NCI-H82 treated with DMSO at 0.1 percent for 48 hours (cell line): Measurements from ENCODE around the gene LMBRD1.
"Not testable (repeated sequence)": the region's sequence is repeated elsewhere in the genome, so short reads cannot be mapped to it uniquely, and the experiment has no call there.

Source experiments
- DNase-seq: peaks from one replicate; lab custom pipeline; 2025; ENCODE audit not compliant: unreplicated experiment; lab: John Stamatoyannopoulos, UW

LMBRD1 gene

GRCh38 chr6:69798796-69799195 is 2.0 kb upstream of the LMBRD1 start:
- DNase-seq = not testable (repeated sequence)

DNA sequence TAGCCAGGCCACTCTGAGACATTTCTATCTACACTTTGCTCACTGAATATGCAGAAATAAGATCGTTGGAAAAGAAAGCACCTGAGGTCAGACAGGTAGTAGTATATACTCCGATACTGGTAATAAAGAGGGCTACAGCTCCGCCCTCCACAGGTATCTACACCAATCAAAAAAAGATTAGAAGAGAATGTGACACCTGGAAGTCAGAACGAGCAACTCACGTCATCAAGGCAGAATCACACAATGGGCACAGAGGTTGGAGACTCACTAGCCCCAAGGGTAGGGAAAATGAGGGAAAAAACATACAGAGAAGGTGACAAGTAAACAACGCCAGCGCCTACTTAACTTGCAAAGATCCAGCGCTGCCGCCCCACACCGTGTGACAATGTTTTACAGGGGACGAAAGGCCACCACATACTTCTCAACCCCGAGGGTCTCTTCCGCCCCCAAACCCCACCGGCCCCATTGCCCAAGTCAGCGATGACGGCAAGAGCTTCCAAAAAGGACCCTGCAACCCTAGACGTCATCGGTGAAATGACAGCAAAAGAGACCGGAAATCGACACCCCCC is 653 bp downstream of the LMBRD1 start:
- DNase-seq = peak; percentile 11

DNA sequence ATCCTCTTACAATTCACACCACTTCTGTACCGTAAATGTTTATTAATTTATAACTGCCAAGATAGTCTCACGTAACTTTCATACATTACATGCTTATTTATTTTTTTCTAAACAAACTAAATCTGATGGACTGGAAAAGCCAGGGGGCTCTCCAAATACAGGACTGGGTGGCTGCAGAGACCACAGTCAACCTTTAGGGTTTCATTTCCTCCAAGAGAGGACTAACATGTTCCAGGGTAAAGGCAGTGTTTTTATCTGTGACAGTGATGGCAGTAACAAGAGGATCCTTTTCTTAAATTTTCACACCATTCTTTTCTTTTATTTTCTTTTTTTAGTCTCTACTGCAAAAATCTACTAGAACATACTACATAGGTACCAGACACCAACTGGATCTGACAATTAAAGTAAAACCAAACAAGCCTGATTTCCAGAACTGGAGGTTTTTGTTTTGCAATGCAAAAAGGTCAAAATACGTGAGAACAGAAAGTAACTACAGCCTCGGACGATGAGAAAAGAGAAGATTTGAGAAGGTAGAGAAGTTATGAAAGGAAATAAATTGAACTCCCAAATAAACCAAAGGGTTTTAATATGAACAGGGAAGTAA is 1.2 kb downstream of the LMBRD1 start:
- no peak for DNase-seq

DNA sequence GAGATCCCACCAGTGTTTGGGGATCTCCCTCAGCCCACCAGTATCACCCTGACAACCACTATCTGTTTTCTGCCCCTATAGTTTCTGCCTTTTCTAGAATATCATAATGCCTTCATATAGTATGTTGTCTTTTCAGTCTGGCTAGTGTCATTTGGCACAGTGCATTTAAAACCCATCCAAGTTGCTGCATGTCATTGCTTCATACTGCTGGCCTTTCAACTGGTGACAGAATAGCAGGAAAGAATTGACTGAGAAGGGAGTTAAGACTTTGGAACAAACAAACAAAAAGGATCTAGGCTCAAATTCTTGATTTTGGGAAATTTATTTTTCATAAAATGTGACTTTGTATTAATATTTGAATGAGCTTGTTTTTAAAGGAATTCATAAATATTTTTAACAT is 4.5 kb downstream of the LMBRD1 start:
- DNase-seq = no peak

DNA sequence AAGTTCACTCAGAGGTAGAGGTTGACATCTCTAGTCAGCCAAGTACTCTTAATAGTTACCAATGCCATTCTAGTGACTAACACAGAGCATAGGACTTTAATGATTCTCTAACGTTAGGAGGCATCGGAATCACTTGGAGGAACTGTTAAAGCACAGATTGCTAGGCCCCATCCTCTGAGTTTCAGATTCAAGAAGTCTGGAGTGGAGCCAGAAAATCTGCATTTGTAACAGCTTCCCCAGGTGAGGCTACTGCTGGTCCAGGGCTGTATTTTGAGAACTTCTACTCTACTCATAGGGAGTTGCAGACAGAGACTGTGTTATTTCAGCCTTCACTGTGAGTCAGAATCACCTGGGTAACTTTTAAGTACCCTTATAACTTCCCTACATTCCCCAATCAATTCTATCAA is 5.7 kb downstream of the LMBRD1 start:
- no peak for DNase-seq

DNA sequence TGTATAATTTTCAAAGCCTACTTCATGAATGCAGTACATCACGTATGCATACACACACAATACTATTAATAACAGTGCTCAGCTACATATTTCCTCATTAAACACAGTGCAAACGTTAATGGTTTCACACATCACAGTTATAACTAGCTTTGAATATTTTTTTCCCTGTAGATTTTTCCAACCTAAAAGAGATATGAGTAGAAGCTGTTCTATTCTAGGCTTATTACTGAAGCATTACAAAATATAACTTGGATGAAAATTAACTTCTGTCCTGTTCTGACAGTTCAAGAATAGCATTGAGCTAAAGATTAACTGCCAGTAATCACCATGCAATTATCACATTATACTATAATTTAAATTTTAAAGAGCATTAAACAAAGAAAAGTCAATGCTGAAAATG is 6.2 kb downstream of the LMBRD1 start:
- DNase-seq = no peak

DNA sequence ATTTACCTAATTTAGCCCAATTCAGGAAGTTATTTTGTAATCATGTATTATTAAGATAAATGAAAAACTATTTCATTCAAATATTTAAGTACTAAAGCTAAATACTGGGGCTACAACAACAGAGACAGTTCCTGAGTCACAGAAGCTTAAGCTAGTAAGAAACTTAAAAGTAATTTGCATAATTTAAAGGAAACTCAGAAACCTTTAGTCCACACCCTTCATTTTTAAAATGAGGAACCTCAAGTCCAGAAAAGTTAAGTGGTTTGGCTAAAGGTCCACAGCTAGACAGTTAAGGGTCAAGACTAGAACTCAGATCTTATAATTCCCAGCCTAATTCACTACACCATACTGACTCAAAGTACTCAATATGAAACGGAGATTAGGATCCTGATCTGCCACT is 7.2 kb downstream of the LMBRD1 start:
- no peak for DNase-seq

DNA sequence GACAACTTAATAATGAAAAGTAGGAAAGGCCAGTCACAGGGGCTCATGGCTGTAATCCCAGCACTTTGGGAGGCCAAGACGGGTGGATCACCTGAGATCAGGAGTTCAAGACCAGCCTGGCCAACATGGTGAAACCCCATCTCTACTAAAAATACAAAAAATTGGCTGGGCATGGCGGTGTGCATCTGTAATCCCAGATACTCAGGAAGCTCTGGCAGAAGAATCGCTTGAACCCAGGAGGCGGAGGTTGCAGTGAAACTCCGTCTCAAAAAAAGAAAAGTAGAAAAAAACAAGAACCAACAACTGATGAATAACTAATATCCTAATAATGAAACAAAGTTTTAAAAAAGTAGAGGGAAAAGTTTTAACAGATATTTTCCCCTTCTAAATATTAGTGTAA is 9.4 kb downstream of the LMBRD1 start:
- not testable (repeated sequence) for DNase-seq

GRCh38 chr6:69785697-69786096 is 11.1 kb downstream of the LMBRD1 start:
- DNase-seq = no peak

- DNase-seq = no peak
These were observed 12.0 kb downstream of the LMBRD1 start for GRCh38 chr6:69784595-69785377.

GRCh38 chr6:69783108-69783507 is 13.7 kb downstream of the LMBRD1 start:
- no peak for DNase-seq

DNA sequence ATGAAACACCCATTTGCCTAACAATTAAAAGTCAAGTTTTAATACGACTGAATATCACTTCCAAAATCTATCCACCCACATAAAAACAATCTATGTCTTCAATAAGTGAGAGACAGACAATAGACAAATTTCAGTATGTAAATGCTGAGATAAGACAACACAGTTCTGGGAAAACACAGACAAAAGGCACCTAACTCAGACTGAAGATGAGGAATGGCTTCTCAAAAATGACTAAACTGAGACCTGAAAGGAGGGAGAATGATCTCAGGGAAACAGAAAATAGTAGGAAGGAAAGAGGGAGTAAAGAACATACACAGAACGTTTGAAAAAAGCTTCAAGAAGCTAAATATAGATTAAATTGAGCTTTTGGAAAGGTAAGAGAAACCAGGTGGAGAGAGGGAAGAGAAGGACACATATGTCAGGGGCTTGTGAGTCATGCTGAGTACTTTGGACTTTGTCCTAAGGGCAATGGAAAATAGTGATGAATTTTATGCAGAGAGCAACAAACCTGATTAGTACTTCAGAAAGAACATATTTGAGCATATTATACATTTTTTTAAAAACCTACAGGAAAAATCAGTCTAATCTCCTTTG is 16.1 kb downstream of the LMBRD1 start:
- DNase-seq = no peak

DNA sequence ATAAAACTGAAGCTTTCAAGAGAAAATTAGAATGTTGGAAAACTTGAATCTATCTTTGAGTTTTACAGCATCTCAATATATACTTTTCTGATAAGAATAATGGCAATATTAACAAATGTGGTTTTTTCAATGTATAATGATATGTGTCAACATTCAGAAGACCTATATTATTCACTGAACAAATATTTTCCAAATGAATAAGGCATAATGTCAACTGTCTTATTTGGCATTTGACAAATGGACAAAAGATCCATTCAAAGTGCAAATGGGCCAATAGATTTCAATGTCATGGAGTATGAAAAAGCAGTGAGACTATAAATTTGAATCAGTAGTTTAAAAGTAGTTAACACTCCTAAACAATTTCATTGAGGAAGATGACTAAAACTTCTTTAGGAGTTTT is 20.9 kb downstream of the LMBRD1 start:
- DNase-seq = no peak

- DNase-seq = no peak
These were observed 21.3 kb downstream of the LMBRD1 start for GRCh38 chr6:69775585-69775849.

DNA sequence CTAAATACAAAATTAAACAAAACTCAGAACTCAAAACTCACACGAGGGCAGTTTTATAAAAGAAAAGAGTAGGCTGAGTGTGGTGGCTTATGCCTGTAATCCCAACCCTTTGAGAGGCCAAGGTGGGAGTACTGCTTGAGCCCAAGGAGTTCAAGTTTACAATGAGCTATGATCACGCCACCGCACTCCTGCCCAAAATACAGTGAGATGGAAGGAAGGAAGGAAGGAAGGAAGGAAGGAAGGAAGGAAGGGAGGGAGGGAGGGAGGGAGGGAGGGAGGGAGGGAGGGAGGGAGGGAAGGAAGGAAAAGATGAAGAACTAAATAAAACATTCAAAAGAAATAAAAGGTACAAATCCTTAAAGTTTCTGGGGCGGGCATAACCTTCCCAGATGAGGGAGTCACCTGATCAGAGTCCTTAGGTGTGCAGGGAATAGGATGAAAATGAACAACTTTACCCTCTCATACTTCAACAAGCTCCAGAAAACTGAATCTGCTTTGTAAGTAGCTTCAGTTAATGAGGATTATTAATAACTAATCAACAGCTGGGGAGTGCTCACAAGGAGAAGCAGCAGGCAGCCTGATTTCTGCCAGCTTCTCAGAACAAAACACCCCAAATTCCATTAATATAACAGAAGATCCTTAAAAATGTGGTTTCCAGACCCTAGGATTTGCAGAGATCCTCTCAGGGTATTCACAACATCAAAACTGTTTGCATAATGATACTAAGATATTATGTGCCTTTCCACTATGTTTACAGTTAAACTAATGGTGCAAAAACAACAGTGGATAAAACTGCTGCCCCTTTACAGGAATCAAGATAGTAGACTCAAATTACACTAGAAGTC is 21.8 kb downstream of the LMBRD1 start:
- no peak for DNase-seq

DNA sequence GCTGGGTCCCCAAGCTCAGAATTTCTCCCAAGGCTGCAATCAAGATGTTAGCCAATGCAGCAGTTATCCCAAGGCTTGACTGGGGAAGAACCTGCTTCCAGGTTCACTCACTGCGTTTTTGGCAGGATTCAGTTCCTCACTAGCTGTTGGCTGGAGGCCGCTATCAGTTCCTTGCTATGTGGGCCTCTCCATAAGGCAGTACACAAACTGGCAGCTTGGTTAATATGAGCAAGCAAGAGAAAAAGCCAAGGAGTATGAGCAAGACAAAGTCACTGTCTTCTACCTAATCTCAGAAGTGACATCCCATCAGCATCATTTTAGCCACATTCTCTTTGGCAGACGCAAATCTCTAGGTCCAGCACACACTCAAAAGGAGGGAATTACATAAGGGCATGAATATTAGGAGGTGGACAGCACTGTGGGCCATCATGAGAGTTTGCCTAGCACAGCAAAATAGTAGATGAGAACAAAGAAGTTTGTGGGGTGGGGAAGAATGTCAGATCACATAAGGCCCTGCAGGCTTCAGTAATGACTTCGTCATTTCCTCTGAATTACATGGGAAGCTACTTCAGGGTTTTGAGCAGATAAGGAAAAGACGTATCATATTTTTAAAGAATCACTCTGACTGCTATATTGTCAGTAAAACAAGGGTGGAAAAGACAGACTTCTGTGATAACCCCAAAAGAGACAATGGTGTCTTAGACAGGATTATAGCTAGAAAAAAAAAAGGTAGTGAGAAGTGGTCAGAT is 25.5 kb downstream of the LMBRD1 start:
- DNase-seq = no peak

DNA sequence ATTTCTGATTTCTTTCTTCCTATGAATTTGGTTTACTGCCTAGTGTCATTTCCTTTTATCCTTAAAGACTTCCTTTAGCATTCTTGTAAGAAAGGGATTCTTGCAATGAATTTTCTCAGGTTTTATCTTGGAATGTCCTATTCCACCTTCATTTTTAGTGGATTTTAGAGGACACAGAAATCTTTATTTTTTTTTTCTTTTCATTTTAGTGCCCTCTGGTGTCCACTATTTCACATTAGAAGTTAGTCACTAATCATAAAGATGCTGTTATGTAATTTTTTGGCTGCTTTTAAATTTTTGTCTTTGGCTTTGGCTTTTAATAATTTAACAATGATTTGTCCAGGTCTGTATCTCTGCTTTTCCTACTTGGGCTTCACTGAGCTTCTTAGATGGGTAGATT is 28.1 kb downstream of the LMBRD1 start:
- DNase-seq = no peak

DNA sequence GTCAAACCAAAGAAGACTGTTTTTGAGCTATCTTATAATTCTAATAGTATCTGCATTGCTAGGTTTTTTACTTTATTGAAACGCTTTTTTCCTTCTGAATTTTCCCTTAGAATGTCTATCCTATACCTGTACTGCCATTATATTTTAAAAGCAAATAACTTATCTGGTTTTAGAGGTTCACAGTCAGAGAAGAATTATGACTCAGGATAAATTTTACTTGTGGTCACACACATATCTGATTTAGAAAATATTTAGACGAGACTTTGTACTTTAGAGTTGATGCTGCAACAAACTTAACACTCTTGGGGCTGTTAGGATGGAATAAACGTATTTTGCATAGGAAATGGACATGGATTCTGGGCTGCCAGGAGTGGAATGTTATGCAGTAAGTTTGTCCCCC is 33.0 kb downstream of the LMBRD1 start:
- no peak for DNase-seq

GRCh38 chr6:69761853-69762252 is 35.0 kb downstream of the LMBRD1 start:
- no peak for DNase-seq

GRCh38 chr6:69758214-69758613 is 38.6 kb downstream of the LMBRD1 start:
- DNase-seq = no peak

DNA sequence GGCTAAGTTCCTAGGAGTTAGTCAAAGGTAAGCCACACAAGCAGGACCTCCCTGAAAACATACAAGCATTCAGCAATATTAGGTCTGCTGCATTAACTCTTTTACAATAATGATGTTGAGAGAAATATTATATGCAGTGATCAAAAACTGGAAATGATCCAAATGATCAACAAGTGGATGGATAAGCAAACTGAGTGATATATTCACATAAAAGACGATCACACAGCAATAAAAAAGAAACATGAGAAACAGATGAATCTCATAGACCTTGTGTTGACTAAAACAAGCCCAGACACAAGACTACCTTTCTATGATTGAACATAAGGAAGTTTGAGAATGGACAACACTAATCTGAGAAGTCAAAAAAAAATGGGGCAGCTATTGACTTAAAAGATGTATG is 39.9 kb downstream of the LMBRD1 start:
- DNase-seq = no peak
